ENCODE results near the gene PGA3.
A peak's percentile ranks its signal among the peaks of the same experiment; 100 is the strongest.
"Not testable (repeated sequence)": the region's sequence is repeated elsewhere in the genome, so short reads cannot be mapped to it uniquely, and the experiment has no call there.

The PGA3 gene

GRCh38 chr11:61249201-61249600 is 45.9 kb downstream of the PGA3 start:
- not testable (repeated sequence) for DNase-seq (ENCODE audit: low read depth); H3K4me3 ChIP-seq (ENCODE audit: control insufficient read depth, low read depth, low read length)

GRCh38 chr11:61250796-61251765 is 47.8 kb downstream of the PGA3 start:
- peak; percentile 64 for DNase-seq (ENCODE audit: low read depth)
- not testable (repeated sequence) for H3K4me3 ChIP-seq (ENCODE audit: control insufficient read depth, low read depth, low read length)

GRCh38 chr11:61252332-61252731 is 49.0 kb downstream of the PGA3 start:
- H3K4me3 ChIP-seq (ENCODE audit: control insufficient read depth, low read depth, low read length): not testable (repeated sequence)

GRCh38 chr11:61254403-61255025 is 51.2 kb downstream of the PGA3 start:
- DNase-seq (ENCODE audit: low read depth): peak; percentile 66
- H3K4me3 ChIP-seq (ENCODE audit: control insufficient read depth, low read depth, low read length): no peak overlapping the region
- peak; percentile 98 for TF ChIP-seq CTCF (conservative IDR thresholded peaks at IDR 0.05; ENCODE audit: control insufficient read depth, insufficient read depth, low read depth, low read length)

More at GRCh38 chr11:61252332-61252731, 49.0 kb downstream of the PGA3 start:
- DNase-seq (ENCODE audit: low read depth): not testable (repeated sequence)

GRCh38 chr11:61256710-61257482 is 53.6 kb downstream of the PGA3 start:
- no peak for DNase-seq (ENCODE audit: low read depth)
- no peak overlapping the region for H3K4me3 ChIP-seq (ENCODE audit: control insufficient read depth, low read depth, low read length)
- TF ChIP-seq CTCF (conservative IDR thresholded peaks at IDR 0.05; ENCODE audit: control insufficient read depth, insufficient read depth, low read depth, low read length): no peak

GRCh38 chr11:61258546-61258945 is 55.2 kb downstream of the PGA3 start:
- H3K4me3 ChIP-seq (ENCODE audit: control insufficient read depth, low read depth, low read length): no peak overlapping the region
- DNase-seq (ENCODE audit: low read depth): no peak
- TF ChIP-seq CTCF (conservative IDR thresholded peaks at IDR 0.05; ENCODE audit: control insufficient read depth, insufficient read depth, low read depth, low read length): no peak

GRCh38 chr11:61259363-61259762 is 56.0 kb downstream of the PGA3 start:
- DNase-seq (ENCODE audit: low read depth): no peak
- H3K4me3 ChIP-seq (ENCODE audit: control insufficient read depth, low read depth, low read length): no peak overlapping the region
- no peak for TF ChIP-seq CTCF (conservative IDR thresholded peaks at IDR 0.05; ENCODE audit: control insufficient read depth, insufficient read depth, low read depth, low read length)

Data from fibroblast of mammary gland (primary cell).